PC-9 (cell line): ENCODE measurements around the gene CEL.

ENCODE experiments used
- EZH2 ChIP-seq: fragments of 200-600 bp; sonication (generic); IDR thresholded peaks from 2 replicates; pipeline ENCODE4 v1.8.0; 2017; ENCODE audit warnings: antibody characterized with exemption, low read depth
- TF ChIP-seq, protein P1 (sequence below): fragments of 200-600 bp; sonication (generic); conservative IDR thresholded peaks from 2 replicates; pipeline ENCODE4 v1.6.1; 2017; ENCODE audit warnings: mixed run types, antibody characterized with exemption, mild to moderate bottlenecking, moderate library complexity

DNA sequence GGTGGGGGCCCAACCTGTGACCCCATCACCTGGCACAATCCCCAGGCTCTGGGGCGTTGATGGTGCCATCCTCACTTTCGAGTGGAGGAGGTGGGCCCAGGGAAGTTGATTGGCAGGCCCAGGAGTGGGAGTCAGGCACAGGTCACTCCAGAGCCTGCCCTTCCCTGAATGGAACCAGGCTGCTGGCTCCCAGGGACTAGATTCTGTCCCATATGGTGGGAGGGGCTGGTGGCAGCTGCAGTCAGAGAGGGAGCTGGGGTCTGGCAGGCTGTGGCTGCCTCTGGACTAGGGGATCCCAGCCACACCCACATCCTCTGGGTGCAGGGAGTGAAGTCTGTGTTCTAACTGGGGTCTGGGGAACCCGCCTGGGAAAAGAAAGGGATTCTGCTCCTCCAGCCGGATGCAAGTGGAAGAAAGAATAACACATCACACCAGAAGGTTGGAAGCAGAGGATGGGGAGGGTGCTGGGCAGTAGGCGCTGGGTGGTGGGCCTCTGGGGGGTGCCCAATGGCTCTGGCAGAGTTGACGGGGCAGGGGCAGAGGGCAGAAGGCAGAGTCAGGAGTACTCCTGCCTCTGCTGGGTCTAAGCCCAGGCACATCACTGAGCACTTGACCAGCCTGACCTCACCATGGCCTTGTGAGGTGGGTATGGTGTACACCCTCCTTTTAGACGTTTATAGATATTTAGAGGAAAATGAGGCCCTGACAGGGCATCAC is 25.8 kb downstream of the CEL start:
- TF ChIP-seq, protein P1, sequence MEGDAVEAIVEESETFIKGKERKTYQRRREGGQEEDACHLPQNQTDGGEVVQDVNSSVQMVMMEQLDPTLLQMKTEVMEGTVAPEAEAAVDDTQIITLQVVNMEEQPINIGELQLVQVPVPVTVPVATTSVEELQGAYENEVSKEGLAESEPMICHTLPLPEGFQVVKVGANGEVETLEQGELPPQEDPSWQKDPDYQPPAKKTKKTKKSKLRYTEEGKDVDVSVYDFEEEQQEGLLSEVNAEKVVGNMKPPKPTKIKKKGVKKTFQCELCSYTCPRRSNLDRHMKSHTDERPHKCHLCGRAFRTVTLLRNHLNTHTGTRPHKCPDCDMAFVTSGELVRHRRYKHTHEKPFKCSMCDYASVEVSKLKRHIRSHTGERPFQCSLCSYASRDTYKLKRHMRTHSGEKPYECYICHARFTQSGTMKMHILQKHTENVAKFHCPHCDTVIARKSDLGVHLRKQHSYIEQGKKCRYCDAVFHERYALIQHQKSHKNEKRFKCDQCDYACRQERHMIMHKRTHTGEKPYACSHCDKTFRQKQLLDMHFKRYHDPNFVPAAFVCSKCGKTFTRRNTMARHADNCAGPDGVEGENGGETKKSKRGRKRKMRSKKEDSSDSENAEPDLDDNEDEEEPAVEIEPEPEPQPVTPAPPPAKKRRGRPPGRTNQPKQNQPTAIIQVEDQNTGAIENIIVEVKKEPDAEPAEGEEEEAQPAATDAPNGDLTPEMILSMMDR: no peak
- TF ChIP-seq EZH2: no peak
